GM12878 (cell line): Measurements from ENCODE around the gene PPIA. TPM values are rescaled to one million over a fixed set of nuclear protein-coding genes. Genes with fewer than 3 reads are reported as not detected.
A peak's percentile ranks its signal among the peaks of the same experiment; 100 is the strongest.

Experiments
- BRCA1 ChIP-seq: IDR thresholded peaks from 2 replicates; pipeline ENCODE4 v1.6.1; 2011; ENCODE audit warnings: low read depth, low read length, improper control_type of control experiment
- FOXM1 ChIP-seq: IDR thresholded peaks from 2 replicates; pipeline ENCODE4 v1.6.1; 2012; ENCODE audit warnings: low read depth, mild to moderate bottlenecking, inconsistent platforms, low read length, moderate library complexity
- JUNB ChIP-seq: IDR thresholded peaks from 2 replicates; pipeline ENCODE4 v1.6.1; 2016; ENCODE audit warnings: antibody characterized with exemption, mild to moderate bottlenecking
- LARP7 ChIP-seq: fragments of 450-650 bp; IDR thresholded peaks from 2 replicates; pipeline ENCODE4 v1.6.1; 2017; ENCODE audit warnings: mild to moderate bottlenecking
- MEF2B ChIP-seq: fragments of 450-650 bp; IDR thresholded peaks from 2 replicates; pipeline ENCODE4 v1.6.1; 2018; ENCODE audit warnings: mild to moderate bottlenecking, moderate library complexity; ENCODE audit not compliant: partially characterized antibody, poor library complexity, severe bottlenecking
- NFIC ChIP-seq: IDR thresholded peaks from 2 replicates; pipeline ENCODE4 v1.6.1; 2012; ENCODE audit warnings: low read depth, mild to moderate bottlenecking, inconsistent platforms, low read length, moderate library complexity
- NR2C2 ChIP-seq: IDR thresholded peaks from 2 replicates; pipeline ENCODE4 v1.6.1; 2011; ENCODE audit warnings: borderline replicate concordance, low read depth; ENCODE audit not compliant: control insufficient read depth, insufficient read length
- POLR2A ChIP-seq: IDR thresholded peaks from 2 replicates; pipeline ENCODE4 v1.6.1; 2011; ENCODE audit warnings: low read depth, mild to moderate bottlenecking, low read length
- POLR2AphosphoS2 ChIP-seq: IDR thresholded peaks from 2 replicates; pipeline ENCODE4 v1.6.1; 2011; ENCODE audit warnings: low read depth, mild to moderate bottlenecking, low read length, improper control_type of control experiment, moderate library complexity
- RELB ChIP-seq: fragments of 450-650 bp; IDR thresholded peaks from 2 replicates; pipeline ENCODE4 v1.6.1; 2017; ENCODE audit warnings: low read depth, mild to moderate bottlenecking, moderate library complexity
- SPI1 ChIP-seq: IDR thresholded peaks from 2 replicates; pipeline ENCODE4 v1.6.1; 2011; ENCODE audit warnings: low read depth, mild to moderate bottlenecking, low read length, moderate library complexity, borderline replicate concordance; ENCODE audit not compliant: insufficient read depth
- SREBF1 ChIP-seq: IDR thresholded peaks from 2 replicates; pipeline ENCODE4 v1.6.1; 2012; ENCODE audit warnings: mild to moderate bottlenecking, low read length
- ZZZ3 ChIP-seq: IDR thresholded peaks from 2 replicates; pipeline ENCODE4 v1.6.1; 2011; ENCODE audit warnings: low read depth; ENCODE audit not compliant: control insufficient read depth, insufficient read length
- polyA plus RNA-seq, 11 experiments: library from polyadenylated mRNA; depleted of rRNA in 4 of 11; unstranded in 6 of 11; stranded (reverse) in 5 of 11; fragments of >200 nt; fragmentation: Nextera tagmentation in 4 of 11; fragmentation: Illumina TruSeq in 1 of 11; extraction: Ambion mirVana in 4 of 11; extraction: Trizol in 1 of 11; gene quantifications; 1 replicate in 1 of 11; 2 replicates in 10 of 11; pipeline versions ENCODE4 v1.2.1 to v1.2.3, GENCODE V29; 2011 to 2016; ENCODE audit warnings: inconsistent platforms in 2 of 11, missing spikeins in 2 of 11, low read depth in 1 of 11
- total RNA-seq, 4 experiments: library from RNA; depleted of rRNA in 3 of 4; stranded (reverse); fragments of >200 nt in 3 of 4; fragmentation: Illumina TruSeq in 1 of 4; extraction: Trizol in 1 of 4; gene quantifications; 2 replicates each; pipeline versions ENCODE4 v1.2.1 to v1.2.3, GENCODE V29; 2013 to 2021
- TF ChIP-seq, protein P1 (sequence below): fragments of 150-350 bp; IDR thresholded peaks from 2 replicates; pipeline ENCODE4 v1.6.1; 2014; ENCODE audit warnings: mild to moderate bottlenecking, low read depth, low read length
- TF ChIP-seq, protein P2 (sequence below): fragments of 450-650 bp; IDR thresholded peaks from 2 replicates; pipeline ENCODE4 v1.6.1; 2016; ENCODE audit warnings: mild to moderate bottlenecking, moderate library complexity, borderline replicate concordance
- TF ChIP-seq, protein P3 (sequence below): fragments of 450-650 bp; formaldehyde crosslinking; IDR thresholded peaks from 2 replicates; pipeline ENCODE4 v1.5.0; 2022; ENCODE audit warnings: mild to moderate bottlenecking, missing genetic modification characterization
- TF ChIP-seq, protein P4 (sequence below): fragments of 450-650 bp; IDR thresholded peaks from 2 replicates; pipeline ENCODE4 v1.6.1; 2017; ENCODE audit warnings: borderline replicate concordance

The PPIA gene
- total and polyA plus RNA-seq, 10 of the 15 experiments (the other 5 are each of a cell fraction or from before 2014, with no cell fraction given), result 2,712 to 7,982 (median 5,027) TPM

- TF ChIP-seq SPI1, result peak; percentile 97
- no peak; the same call in 1 of the 2 replicates for TF ChIP-seq LARP7
- peak; percentile 52 for TF ChIP-seq MEF2B
- TF ChIP-seq FOXM1, result peak; percentile 64; the same call in 1 of the 2 replicates
- TF ChIP-seq, protein P1, sequence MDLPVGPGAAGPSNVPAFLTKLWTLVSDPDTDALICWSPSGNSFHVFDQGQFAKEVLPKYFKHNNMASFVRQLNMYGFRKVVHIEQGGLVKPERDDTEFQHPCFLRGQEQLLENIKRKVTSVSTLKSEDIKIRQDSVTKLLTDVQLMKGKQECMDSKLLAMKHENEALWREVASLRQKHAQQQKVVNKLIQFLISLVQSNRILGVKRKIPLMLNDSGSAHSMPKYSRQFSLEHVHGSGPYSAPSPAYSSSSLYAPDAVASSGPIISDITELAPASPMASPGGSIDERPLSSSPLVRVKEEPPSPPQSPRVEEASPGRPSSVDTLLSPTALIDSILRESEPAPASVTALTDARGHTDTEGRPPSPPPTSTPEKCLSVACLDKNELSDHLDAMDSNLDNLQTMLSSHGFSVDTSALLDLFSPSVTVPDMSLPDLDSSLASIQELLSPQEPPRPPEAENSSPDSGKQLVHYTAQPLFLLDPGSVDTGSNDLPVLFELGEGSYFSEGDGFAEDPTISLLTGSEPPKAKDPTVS, result no peak
- TF ChIP-seq, protein P2, sequence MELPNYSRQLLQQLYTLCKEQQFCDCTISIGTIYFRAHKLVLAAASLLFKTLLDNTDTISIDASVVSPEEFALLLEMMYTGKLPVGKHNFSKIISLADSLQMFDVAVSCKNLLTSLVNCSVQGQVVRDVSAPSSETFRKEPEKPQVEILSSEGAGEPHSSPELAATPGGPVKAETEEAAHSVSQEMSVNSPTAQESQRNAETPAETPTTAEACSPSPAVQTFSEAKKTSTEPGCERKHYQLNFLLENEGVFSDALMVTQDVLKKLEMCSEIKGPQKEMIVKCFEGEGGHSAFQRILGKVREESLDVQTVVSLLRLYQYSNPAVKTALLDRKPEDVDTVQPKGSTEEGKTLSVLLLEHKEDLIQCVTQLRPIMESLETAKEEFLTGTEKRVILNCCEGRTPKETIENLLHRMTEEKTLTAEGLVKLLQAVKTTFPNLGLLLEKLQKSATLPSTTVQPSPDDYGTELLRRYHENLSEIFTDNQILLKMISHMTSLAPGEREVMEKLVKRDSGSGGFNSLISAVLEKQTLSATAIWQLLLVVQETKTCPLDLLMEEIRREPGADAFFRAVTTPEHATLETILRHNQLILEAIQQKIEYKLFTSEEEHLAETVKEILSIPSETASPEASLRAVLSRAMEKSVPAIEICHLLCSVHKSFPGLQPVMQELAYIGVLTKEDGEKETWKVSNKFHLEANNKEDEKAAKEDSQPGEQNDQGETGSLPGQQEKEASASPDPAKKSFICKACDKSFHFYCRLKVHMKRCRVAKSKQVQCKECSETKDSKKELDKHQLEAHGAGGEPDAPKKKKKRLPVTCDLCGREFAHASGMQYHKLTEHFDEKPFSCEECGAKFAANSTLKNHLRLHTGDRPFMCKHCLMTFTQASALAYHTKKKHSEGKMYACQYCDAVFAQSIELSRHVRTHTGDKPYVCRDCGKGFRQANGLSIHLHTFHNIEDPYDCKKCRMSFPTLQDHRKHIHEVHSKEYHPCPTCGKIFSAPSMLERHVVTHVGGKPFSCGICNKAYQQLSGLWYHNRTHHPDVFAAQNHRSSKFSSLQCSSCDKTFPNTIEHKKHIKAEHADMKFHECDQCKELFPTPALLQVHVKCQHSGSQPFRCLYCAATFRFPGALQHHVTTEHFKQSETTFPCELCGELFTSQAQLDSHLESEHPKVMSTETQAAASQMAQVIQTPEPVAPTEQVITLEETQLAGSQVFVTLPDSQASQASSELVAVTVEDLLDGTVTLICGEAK, result peak; percentile 41; the same call in 1 of the 2 replicates
- TF ChIP-seq RELB, result peak; percentile 99
- TF ChIP-seq POLR2AphosphoS2, result peak; percentile 63
- TF ChIP-seq NR2C2, result no peak
- TF ChIP-seq, protein P3, sequence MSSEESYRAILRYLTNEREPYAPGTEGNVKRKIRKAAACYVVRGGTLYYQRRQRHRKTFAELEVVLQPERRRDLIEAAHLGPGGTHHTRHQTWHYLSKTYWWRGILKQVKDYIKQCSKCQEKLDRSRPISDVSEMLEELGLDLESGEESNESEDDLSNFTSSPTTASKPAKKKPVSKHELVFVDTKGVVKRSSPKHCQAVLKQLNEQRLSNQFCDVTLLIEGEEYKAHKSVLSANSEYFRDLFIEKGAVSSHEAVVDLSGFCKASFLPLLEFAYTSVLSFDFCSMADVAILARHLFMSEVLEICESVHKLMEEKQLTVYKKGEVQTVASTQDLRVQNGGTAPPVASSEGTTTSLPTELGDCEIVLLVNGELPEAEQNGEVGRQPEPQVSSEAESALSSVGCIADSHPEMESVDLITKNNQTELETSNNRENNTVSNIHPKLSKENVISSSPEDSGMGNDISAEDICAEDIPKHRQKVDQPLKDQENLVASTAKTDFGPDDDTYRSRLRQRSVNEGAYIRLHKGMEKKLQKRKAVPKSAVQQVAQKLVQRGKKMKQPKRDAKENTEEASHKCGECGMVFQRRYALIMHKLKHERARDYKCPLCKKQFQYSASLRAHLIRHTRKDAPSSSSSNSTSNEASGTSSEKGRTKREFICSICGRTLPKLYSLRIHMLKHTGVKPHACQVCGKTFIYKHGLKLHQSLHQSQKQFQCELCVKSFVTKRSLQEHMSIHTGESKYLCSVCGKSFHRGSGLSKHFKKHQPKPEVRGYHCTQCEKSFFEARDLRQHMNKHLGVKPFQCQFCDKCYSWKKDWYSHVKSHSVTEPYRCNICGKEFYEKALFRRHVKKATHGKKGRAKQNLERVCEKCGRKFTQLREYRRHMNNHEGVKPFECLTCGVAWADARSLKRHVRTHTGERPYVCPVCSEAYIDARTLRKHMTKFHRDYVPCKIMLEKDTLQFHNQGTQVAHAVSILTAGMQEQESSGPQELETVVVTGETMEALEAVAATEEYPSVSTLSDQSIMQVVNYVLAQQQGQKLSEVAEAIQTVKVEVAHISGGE, result 0 out of 2 replicates have a peak, but pooled peaks have one; percentile 30
- TF ChIP-seq POLR2A, result 0 out of 2 replicates have a peak, but pooled peaks have one; percentile 47
- TF ChIP-seq ZZZ3, result no peak
- no peak for TF ChIP-seq BRCA1
- no peak for TF ChIP-seq SREBF1
- peak; percentile 57; the same call in 1 of the 2 replicates for TF ChIP-seq NFIC
- 0 out of 2 replicates have a peak, but pooled peaks have one; percentile 11 for TF ChIP-seq JUNB
- TF ChIP-seq, protein P4, sequence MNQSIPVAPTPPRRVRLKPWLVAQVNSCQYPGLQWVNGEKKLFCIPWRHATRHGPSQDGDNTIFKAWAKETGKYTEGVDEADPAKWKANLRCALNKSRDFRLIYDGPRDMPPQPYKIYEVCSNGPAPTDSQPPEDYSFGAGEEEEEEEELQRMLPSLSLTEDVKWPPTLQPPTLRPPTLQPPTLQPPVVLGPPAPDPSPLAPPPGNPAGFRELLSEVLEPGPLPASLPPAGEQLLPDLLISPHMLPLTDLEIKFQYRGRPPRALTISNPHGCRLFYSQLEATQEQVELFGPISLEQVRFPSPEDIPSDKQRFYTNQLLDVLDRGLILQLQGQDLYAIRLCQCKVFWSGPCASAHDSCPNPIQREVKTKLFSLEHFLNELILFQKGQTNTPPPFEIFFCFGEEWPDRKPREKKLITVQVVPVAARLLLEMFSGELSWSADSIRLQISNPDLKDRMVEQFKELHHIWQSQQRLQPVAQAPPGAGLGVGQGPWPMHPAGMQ, result no peak
Observed at GRCh38 chr7:44750921-44751571, 45.4 kb upstream of the PPIA start (continued).
